ENCODE measurements around the gene ZSWIM1.

GRCh38 chr20:45863543-45864470 is 17.2 kb upstream of the ZSWIM1 start:
- TF ChIP-seq, protein P1, sequence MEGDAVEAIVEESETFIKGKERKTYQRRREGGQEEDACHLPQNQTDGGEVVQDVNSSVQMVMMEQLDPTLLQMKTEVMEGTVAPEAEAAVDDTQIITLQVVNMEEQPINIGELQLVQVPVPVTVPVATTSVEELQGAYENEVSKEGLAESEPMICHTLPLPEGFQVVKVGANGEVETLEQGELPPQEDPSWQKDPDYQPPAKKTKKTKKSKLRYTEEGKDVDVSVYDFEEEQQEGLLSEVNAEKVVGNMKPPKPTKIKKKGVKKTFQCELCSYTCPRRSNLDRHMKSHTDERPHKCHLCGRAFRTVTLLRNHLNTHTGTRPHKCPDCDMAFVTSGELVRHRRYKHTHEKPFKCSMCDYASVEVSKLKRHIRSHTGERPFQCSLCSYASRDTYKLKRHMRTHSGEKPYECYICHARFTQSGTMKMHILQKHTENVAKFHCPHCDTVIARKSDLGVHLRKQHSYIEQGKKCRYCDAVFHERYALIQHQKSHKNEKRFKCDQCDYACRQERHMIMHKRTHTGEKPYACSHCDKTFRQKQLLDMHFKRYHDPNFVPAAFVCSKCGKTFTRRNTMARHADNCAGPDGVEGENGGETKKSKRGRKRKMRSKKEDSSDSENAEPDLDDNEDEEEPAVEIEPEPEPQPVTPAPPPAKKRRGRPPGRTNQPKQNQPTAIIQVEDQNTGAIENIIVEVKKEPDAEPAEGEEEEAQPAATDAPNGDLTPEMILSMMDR (IDR thresholded peaks at IDR 0.05; ENCODE audit: insufficient read depth, low read length): no peak
- no peak for TF ChIP-seq POLR2AphosphoS5 (IDR thresholded peaks at IDR 0.05; ENCODE audit: low read depth)
- TF ChIP-seq, protein P2, sequence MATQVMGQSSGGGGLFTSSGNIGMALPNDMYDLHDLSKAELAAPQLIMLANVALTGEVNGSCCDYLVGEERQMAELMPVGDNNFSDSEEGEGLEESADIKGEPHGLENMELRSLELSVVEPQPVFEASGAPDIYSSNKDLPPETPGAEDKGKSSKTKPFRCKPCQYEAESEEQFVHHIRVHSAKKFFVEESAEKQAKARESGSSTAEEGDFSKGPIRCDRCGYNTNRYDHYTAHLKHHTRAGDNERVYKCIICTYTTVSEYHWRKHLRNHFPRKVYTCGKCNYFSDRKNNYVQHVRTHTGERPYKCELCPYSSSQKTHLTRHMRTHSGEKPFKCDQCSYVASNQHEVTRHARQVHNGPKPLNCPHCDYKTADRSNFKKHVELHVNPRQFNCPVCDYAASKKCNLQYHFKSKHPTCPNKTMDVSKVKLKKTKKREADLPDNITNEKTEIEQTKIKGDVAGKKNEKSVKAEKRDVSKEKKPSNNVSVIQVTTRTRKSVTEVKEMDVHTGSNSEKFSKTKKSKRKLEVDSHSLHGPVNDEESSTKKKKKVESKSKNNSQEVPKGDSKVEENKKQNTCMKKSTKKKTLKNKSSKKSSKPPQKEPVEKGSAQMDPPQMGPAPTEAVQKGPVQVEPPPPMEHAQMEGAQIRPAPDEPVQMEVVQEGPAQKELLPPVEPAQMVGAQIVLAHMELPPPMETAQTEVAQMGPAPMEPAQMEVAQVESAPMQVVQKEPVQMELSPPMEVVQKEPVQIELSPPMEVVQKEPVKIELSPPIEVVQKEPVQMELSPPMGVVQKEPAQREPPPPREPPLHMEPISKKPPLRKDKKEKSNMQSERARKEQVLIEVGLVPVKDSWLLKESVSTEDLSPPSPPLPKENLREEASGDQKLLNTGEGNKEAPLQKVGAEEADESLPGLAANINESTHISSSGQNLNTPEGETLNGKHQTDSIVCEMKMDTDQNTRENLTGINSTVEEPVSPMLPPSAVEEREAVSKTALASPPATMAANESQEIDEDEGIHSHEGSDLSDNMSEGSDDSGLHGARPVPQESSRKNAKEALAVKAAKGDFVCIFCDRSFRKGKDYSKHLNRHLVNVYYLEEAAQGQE (IDR thresholded peaks at IDR 0.05; ENCODE audit: insufficient replicate concordance, low read depth): no peak
- TF ChIP-seq GABPA (IDR thresholded peaks at IDR 0.05; ENCODE audit: low read depth): no peak
- no peak for TF ChIP-seq SPI1 (IDR thresholded peaks at IDR 0.05; ENCODE audit: borderline replicate concordance, low read depth)

Data from HL-60 (cell line).